IMR-90 (cell line): ENCODE measurements around the gene PSAP. TPM values are rescaled to one million over a fixed set of nuclear protein-coding genes. Genes with fewer than 3 reads are reported as not detected.

Experiments
- ATAC-seq: fragments of 200-7000 bp; cut with Tn5 transposase; 2 replicates; pipeline ENCODE4 v1.9.1; 2020; ENCODE audit warnings: low read depth, mild to moderate bottlenecking, moderate library complexity
- BruUV-seq: library from RNA; stranded (reverse); fragments of 400-500 nt; replicated peaks from 2 replicates; lab custom pipeline; 2021; lab: Mats Ljungman, UMichigan
- CTCF ChIA-PET: fragments of 300-600 bp; formaldehyde crosslinking; extraction: SDS; loops from one replicate; lab custom pipeline; 2021; ENCODE audit warnings: antibody characterized with exemption; lab: Yijun Ruan, JAX
- POLR2A ChIA-PET: fragments of 300-600 bp; sonication (Branson Sonifier 250); formaldehyde crosslinking; loops from one replicate; lab custom pipeline; 2022; ENCODE audit warnings: antibody characterized with exemption; ENCODE audit not compliant: unreplicated experiment; lab: Charles Lee
- DNase-seq: peaks from one replicate; pipeline ENCODE4 v3.0.0; 2013
- H2AFZ ChIP-seq: replicated peaks from 2 replicates; pipeline ENCODE3; 2013; ENCODE audit warnings: low read length, mild to moderate bottlenecking; ENCODE audit not compliant: poor library complexity
- H2AK5ac ChIP-seq: 2 replicates; pipeline ENCODE4 v1.6.1; 2013; ENCODE audit warnings: low read depth, low read length, inconsistent platforms
- H2AK9ac ChIP-seq: replicated peaks from 2 replicates; pipeline ENCODE3; 2013; ENCODE audit warnings: mild to moderate bottlenecking, low read depth, low read length, moderate library complexity; ENCODE audit not compliant: poor library complexity
- H2BK120ac ChIP-seq: 2 replicates; pipeline ENCODE4 v1.6.1; 2013; ENCODE audit warnings: low read depth, low read length, inconsistent platforms
- H2BK15ac ChIP-seq: 3 replicates; pipeline ENCODE4 v1.6.1; 2013; ENCODE audit warnings: low read depth, low read length, inconsistent platforms
- H2BK20ac ChIP-seq: 2 replicates; pipeline ENCODE4 v1.6.1; 2013; ENCODE audit warnings: low read depth, mild to moderate bottlenecking, inconsistent platforms, low read length, moderate library complexity
- H2BK5ac ChIP-seq: 2 replicates; pipeline ENCODE4 v1.6.1; 2013; ENCODE audit warnings: mild to moderate bottlenecking, low read depth, low read length, inconsistent platforms; ENCODE audit not compliant: poor library complexity, severe bottlenecking
- H3K14ac ChIP-seq: replicated peaks from 2 replicates; pipeline ENCODE4 v1.6.1; 2013; ENCODE audit warnings: low read depth, low read length, inconsistent platforms
- H3K18ac ChIP-seq: 2 replicates; pipeline ENCODE4 v1.6.1; 2013; ENCODE audit warnings: low read depth, low read length, control low read depth
- H3K23ac ChIP-seq: 2 replicates; pipeline ENCODE4 v1.6.1; 2013; ENCODE audit warnings: low read depth, low read length, inconsistent platforms
- H3K27ac ChIP-seq: 2 replicates; pipeline ENCODE4 v1.5.1; 2013; ENCODE audit warnings: mild to moderate bottlenecking, control low read depth, low read length; ENCODE audit not compliant: insufficient read depth
- H3K27me3 ChIP-seq: 2 replicates; pipeline ENCODE4 v1.6.1; 2013; ENCODE audit warnings: low read length; ENCODE audit not compliant: control insufficient read depth, insufficient read depth
- H3K36me3 ChIP-seq: 2 replicates; pipeline ENCODE4 v1.6.1; 2013; ENCODE audit warnings: low read length, mixed read lengths; ENCODE audit not compliant: control insufficient read depth, insufficient read depth
- H3K4ac ChIP-seq: 2 replicates; pipeline ENCODE4 v1.6.1; 2013; ENCODE audit warnings: low read depth, low read length, inconsistent platforms
- H3K4me1 ChIP-seq: 2 replicates; pipeline ENCODE4 v1.6.1; 2013; ENCODE audit warnings: low read length, mixed read lengths; ENCODE audit not compliant: control insufficient read depth, insufficient read depth
- H3K4me2 ChIP-seq: 2 replicates; pipeline ENCODE4 v1.6.1; 2013; ENCODE audit warnings: low read depth, mild to moderate bottlenecking, control low read depth, low read length, moderate library complexity
- H3K4me3 ChIP-seq: 2 replicates; pipeline ENCODE4 v1.5.1; 2013; ENCODE audit warnings: low read depth, mild to moderate bottlenecking, control low read depth, low read length, moderate library complexity; ENCODE audit not compliant: insufficient read depth
- H3K56ac ChIP-seq: 2 replicates; pipeline ENCODE4 v1.6.1; 2013; ENCODE audit warnings: low read length, inconsistent platforms; ENCODE audit not compliant: insufficient read depth; ENCODE audit errors: extremely low read depth
- H3K79me1 ChIP-seq, 2 experiments: 2 replicates each; pipeline ENCODE4 v1.6.1; 2013; ENCODE audit warnings: low read length in 2 of 2, inconsistent platforms in 1 of 2, low read depth in 1 of 2
- H3K9ac ChIP-seq: 2 replicates; pipeline ENCODE4 v1.6.1; 2013; ENCODE audit warnings: low read depth, low read length, control low read depth
- H3K9me1 ChIP-seq: 2 replicates; pipeline ENCODE4 v1.6.1; 2013; ENCODE audit warnings: low read length, inconsistent platforms; ENCODE audit not compliant: insufficient read depth
- H3K9me3 ChIP-seq: 2 replicates; pipeline ENCODE4 v1.6.1; 2013; ENCODE audit warnings: low read length; ENCODE audit not compliant: control insufficient read depth, insufficient read depth
- H4K20me1 ChIP-seq: 2 replicates; pipeline ENCODE4 v1.6.1; 2013; ENCODE audit warnings: low read length, inconsistent platforms; ENCODE audit not compliant: insufficient read depth
- H4K5ac ChIP-seq: 2 replicates; pipeline ENCODE4 v1.6.1; 2013; ENCODE audit warnings: mild to moderate bottlenecking, low read depth, low read length, control low read depth
- H4K8ac ChIP-seq, 2 experiments: 2 replicates each; pipeline ENCODE4 v1.6.1; 2013; ENCODE audit warnings: low read depth in 2 of 2, low read length in 2 of 2, control low read depth in 1 of 2, inconsistent platforms in 1 of 2
- H4K91ac ChIP-seq: 2 replicates; pipeline ENCODE4 v1.6.1; 2013; ENCODE audit warnings: low read depth, low read length, inconsistent platforms; ENCODE audit not compliant: insufficient read depth
- BHLHE40 ChIP-seq: fragments of 150-350 bp; IDR thresholded peaks from 2 replicates; pipeline ENCODE4 v1.6.1; 2016; ENCODE audit warnings: mild to moderate bottlenecking, low read depth, low read length
- CEBPB ChIP-seq: IDR thresholded peaks from 2 replicates; pipeline ENCODE4 v1.6.1; 2012; ENCODE audit warnings: low read depth, low read length, improper control_type of control experiment
- CHD1 ChIP-seq: IDR thresholded peaks from 2 replicates; pipeline ENCODE4 v1.6.1; 2012; ENCODE audit warnings: low read depth, low read length, improper control_type of control experiment
- CTCF ChIP-seq: conservative IDR thresholded peaks from 2 replicates; pipeline ENCODE4 v1.5.1; 2012; ENCODE audit warnings: mild to moderate bottlenecking, low read depth, low read length, improper control_type of control experiment
- FOS ChIP-seq: fragments of 150-350 bp; IDR thresholded peaks from 2 replicates; pipeline ENCODE4 v1.6.1; 2016; ENCODE audit warnings: low read depth, low read length
- MAFK ChIP-seq: IDR thresholded peaks from 2 replicates; pipeline ENCODE4 v1.6.1; 2012; ENCODE audit warnings: low read depth, low read length, improper control_type of control experiment
- MAZ ChIP-seq: IDR thresholded peaks from 2 replicates; pipeline ENCODE4 v1.6.1; 2012; ENCODE audit warnings: low read depth, mild to moderate bottlenecking, low read length, improper control_type of control experiment, moderate library complexity, borderline replicate concordance
- MXI1 ChIP-seq: IDR thresholded peaks from 2 replicates; pipeline ENCODE4 v1.6.1; 2012; ENCODE audit warnings: low read depth, mild to moderate bottlenecking, low read length, moderate library complexity, borderline replicate concordance
- NFE2L2 ChIP-seq: fragments of 150-350 bp; IDR thresholded peaks from 2 replicates; pipeline ENCODE4 v1.6.1; 2016; ENCODE audit warnings: low read depth, mild to moderate bottlenecking, low read length
- POLR2A ChIP-seq: IDR thresholded peaks from 2 replicates; pipeline ENCODE4 v1.6.1; 2012; ENCODE audit warnings: mild to moderate bottlenecking, low read depth, low read length
- RAD21 ChIP-seq: IDR thresholded peaks from 2 replicates; pipeline ENCODE4 v1.6.1; 2012; ENCODE audit warnings: low read length, improper control_type of control experiment
- RCOR1 ChIP-seq: IDR thresholded peaks from 2 replicates; pipeline ENCODE4 v1.6.1; 2012; ENCODE audit warnings: mild to moderate bottlenecking, low read length, improper control_type of control experiment; ENCODE audit not compliant: insufficient replicate concordance
- RFX5 ChIP-seq: IDR thresholded peaks from 2 replicates; pipeline ENCODE4 v1.8.0; 2012; ENCODE audit warnings: low read depth, mild to moderate bottlenecking, low read length, moderate library complexity
- SMC3 ChIP-seq: fragments of 150-350 bp; IDR thresholded peaks from 2 replicates; pipeline ENCODE4 v1.6.1; 2016; ENCODE audit warnings: low read depth, mild to moderate bottlenecking, antibody characterized with exemption, low read length, moderate library complexity
- USF2 ChIP-seq: fragments of 150-350 bp; IDR thresholded peaks from 2 replicates; pipeline ENCODE4 v1.6.1; 2017; ENCODE audit warnings: mild to moderate bottlenecking, antibody characterized with exemption, low read length, low read depth
- WGBS, 2 experiments: methylation state at CpG; one replicate each; pipeline versions ENCODE4 v1.1.5 to v1.1.7; 2013; ENCODE audit warnings: missing lambda C conversion rate in 2 of 2; ENCODE audit not compliant: insufficient read length in 1 of 2; ENCODE audit errors: extremely low coverage in 2 of 2; 5-methylcytosine and 5-hydroxymethylcytosine counted together
- dilution Hi-C: fragments of 300-500 bp; cut with HindIII; formaldehyde crosslinking; loops from one replicate; pipeline ENCODE4 v1.14.3; 2018; ENCODE audit warnings: low sequenced_read_pairs; ENCODE audit not compliant: unreplicated experiment
- in situ Hi-C: fragments of 300-500 bp; cut with MboI; formaldehyde crosslinking; loops from 3 replicates; pipeline ENCODE4 v1.14.3; 2019; ENCODE audit warnings: low sequenced_read_pairs, inconsistent platforms, mixed read lengths
- intact Hi-C: fragments of 100-400 bp; cut with micrococcal nuclease; formaldehyde crosslinking; loops from 2 replicates; pipeline ENCODE4 v1.10.0; 2022
- polyA plus RNA-seq, 3 experiments: library from polyadenylated mRNA; depleted of rRNA; stranded (reverse); fragments of >200 nt; gene quantifications; 2 replicates each; pipeline ENCODE4 v1.2.3, GENCODE V29; 2012; ENCODE audit warnings: low replicate concordance in 1 of 3
- total RNA-seq: library from RNA; depleted of rRNA; stranded (reverse); fragments of >200 nt; gene quantifications from 2 replicates; pipeline ENCODE4 v1.2.3, GENCODE V29; 2012
- TF ChIP-seq, protein P1 (sequence below): fragments of 150-350 bp; IDR thresholded peaks from 2 replicates; pipeline ENCODE4 v1.6.1; 2016; ENCODE audit warnings: low read depth, mild to moderate bottlenecking, low read length, moderate library complexity, borderline replicate concordance

Gene PSAP
- total and polyA plus RNA-seq, 2 of the 4 experiments (the other 2 are of a cell fraction) = 216 to 876 TPM

DNA sequence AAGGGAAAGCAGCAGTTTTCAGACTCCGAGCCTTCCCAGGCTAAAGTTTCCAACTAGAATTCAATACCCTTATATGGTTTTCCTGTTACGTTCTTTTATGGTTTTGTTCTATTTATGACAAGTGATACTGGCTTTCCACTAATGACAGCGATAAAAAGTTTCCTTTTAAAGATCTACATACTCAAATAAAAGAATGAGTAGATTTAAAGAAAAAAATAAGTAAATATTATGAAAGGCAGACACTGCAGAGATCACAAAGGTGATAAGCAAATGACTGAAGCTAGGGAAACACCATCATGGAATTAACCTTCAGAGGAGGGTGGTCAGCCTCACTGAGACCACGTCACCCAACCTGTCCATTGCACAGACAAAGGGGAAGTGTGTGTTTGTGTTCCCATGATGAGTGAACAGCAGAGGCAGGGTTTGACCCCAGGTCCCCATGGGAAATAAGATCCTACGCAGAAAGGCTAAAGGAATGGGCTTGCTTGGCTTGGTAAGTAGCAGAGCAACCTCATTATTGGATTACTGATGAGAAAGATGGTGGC is 81.7 kb downstream of the PSAP start:
- CTCF ChIA-PET = interaction anchor here (0.5 to 1.0 kb wide), 2 partner anchors 50 to 64 kb away, joined by 3 to 8 read pairs; no protein-coding TSS in a partner anchor
- Histone ChIP-seq H3K9ac (no peak overlapping the region), H2AFZ (peak overlapping the region; percentile 12)

More for the DNA sequence above, 81.7 kb downstream of the PSAP start:
- Histone ChIP-seq H2BK120ac (peak overlapping the region; percentile 91), H3K23ac (peak overlapping the region; percentile 14; the same call in 1 of the 2 replicates), H3K36me3 (no peaks in the 10 kb centered on the region), H3K9me1 (peaks cover 45% of the 10 kb centered on the region), H2BK5ac (peak overlapping the region; percentile 76), H4K91ac (peak overlapping the region; percentile 58), H2BK20ac (peak overlapping the region; percentile 90), H3K27me3 (no peaks in the 10 kb centered on the region), H3K14ac (peak overlapping the region; percentile 67), H3K4me3 (no peak overlapping the region), H3K4ac (peak overlapping the region; percentile 91), H2AK9ac (peak overlapping the region; percentile 61), H3K4me2 (no peak overlapping the region), H3K4me1 (peaks cover 68% of the 10 kb centered on the region), H4K20me1 (no peaks in the 10 kb centered on the region), H3K79me1 (peaks cover 6 to 23% of the 10 kb centered on the region in 2 experiments; a peak in 2 of 4 replicates), H3K27ac (peak overlapping the region; percentile 66), H2AK5ac (peak overlapping the region; percentile 95), H3K56ac (no peak overlapping the region), H3K18ac (peak overlapping the region; percentile 61), H2BK15ac (peak overlapping the region; percentile 81; the same call in 2 of the 3 replicates), H4K8ac (peak overlapping the region; percentile 84 to 85), H4K5ac (peak overlapping the region; percentile 79), H3K9me3 (no peaks in the 10 kb centered on the region)
- POLR2A ChIA-PET = no interaction called here
- dilution Hi-C loops (no loop called here), intact Hi-C loops (loop anchor here (5.0 kb wide), 1 partner anchor 57 kb away; no protein-coding TSS in a partner anchor), in situ Hi-C loops (no loop called here)
- ATAC-seq = no peak
- BruUV-seq = no TSS peak
- 100% methylated on average over 1 of the region's 5 CpGs; no CpG with 5 or more reads in 1 of the 2 experiments for WGBS, 2 experiments
- TF ChIP-seq, protein P1, sequence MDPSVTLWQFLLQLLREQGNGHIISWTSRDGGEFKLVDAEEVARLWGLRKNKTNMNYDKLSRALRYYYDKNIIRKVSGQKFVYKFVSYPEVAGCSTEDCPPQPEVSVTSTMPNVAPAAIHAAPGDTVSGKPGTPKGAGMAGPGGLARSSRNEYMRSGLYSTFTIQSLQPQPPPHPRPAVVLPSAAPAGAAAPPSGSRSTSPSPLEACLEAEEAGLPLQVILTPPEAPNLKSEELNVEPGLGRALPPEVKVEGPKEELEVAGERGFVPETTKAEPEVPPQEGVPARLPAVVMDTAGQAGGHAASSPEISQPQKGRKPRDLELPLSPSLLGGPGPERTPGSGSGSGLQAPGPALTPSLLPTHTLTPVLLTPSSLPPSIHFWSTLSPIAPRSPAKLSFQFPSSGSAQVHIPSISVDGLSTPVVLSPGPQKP = no peak
- TF ChIP-seq RCOR1 = no peak
- no peak for TF ChIP-seq MAZ
- TF ChIP-seq SMC3 = no peak
- TF ChIP-seq RFX5 = no peak
- no peak for TF ChIP-seq CTCF
- no peak for TF ChIP-seq CEBPB
- TF ChIP-seq POLR2A = no peak
- no peak for TF ChIP-seq FOS
- no peak for TF ChIP-seq RAD21
- no peak for TF ChIP-seq BHLHE40
- TF ChIP-seq CHD1 = no peak
- no peak for TF ChIP-seq NFE2L2
- TF ChIP-seq USF2 = no peak
- no peak for TF ChIP-seq MXI1
- no peak for TF ChIP-seq MAFK
- DNase-seq = peak; percentile 31
